ENCODE measurements around the gene CHAF1B.

CHAF1B gene

GRCh38 chr21:36400719-36401118, 15.5 kb downstream of the CHAF1B start:
- TF ChIP-seq CTCF (IDR thresholded peaks at IDR 0.05; ENCODE audit: borderline replicate concordance, insufficient read depth, low read depth, low read length): no peak
- H3K4me3 ChIP-seq (ENCODE audit: low read depth, low read length): no peak overlapping the region

DNA sequence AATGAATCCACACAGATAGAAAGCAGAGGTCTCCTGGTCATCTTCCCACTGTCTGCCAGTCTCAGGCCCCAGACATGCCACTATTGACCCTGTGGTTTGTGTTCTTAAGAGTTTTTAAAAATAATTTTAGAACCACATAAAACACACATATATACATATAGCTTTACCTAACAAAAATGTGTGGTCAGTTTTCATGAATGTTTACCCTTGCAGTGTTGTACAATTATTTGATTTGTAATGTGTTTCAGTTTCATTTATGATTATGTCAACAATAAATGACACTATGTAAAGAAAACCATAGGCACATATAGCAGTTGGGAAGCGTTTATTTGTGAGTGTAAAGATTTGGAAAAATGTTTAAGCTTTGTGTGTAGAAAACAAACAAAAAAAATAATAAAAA, 17.1 kb downstream of the CHAF1B start:
- H3K4me3 ChIP-seq (ENCODE audit: low read depth, low read length): no peak overlapping the region
- TF ChIP-seq CTCF (IDR thresholded peaks at IDR 0.05; ENCODE audit: borderline replicate concordance, insufficient read depth, low read depth, low read length): no peak

DNA sequence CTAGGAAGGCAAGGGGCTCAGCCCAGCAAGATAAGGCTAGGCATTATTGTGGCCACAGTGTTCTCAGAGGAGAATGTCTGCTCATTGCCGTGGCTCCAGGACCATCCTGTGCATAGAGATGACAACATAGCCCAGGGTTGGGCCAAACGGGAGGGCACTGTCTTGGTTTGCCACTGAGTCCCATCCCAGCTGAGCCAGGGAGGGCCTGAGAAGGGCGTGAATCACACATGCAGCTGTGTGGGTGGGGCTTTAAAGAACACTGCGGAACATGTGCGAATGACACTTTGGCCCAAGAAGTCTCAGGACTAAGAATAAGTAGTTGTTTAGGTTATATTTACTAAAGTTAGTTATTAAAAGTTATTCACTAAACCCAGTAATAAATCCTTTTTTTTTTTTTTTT, 18.5 kb downstream of the CHAF1B start:
- H3K4me3 ChIP-seq (ENCODE audit: low read depth, low read length): no peak overlapping the region
- no peak for TF ChIP-seq CTCF (IDR thresholded peaks at IDR 0.05; ENCODE audit: borderline replicate concordance, insufficient read depth, low read depth, low read length)

DNA sequence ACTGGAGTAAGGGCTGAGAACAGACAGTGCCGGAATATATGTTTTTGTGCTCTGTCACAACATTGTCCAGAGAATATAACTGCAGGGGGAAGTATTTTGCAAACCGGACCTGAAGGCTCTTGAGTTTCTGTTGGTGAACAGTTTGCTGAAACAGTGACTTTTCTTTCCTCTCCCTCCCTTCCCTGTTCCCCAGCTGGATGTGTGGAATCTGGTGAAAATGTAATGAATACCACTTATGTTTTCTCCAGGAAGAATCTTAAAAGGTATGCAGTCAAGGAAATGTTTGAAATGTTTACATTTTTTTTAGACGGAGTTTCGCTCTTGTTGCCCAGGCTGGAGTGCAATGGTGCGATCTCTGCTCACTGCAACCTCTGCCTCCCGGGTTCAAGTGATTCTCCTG, 23.4 kb downstream of the CHAF1B start:
- TF ChIP-seq CTCF (IDR thresholded peaks at IDR 0.05; ENCODE audit: borderline replicate concordance, insufficient read depth, low read depth, low read length): no peak
- no peak overlapping the region for H3K4me3 ChIP-seq (ENCODE audit: low read depth, low read length)

DNA sequence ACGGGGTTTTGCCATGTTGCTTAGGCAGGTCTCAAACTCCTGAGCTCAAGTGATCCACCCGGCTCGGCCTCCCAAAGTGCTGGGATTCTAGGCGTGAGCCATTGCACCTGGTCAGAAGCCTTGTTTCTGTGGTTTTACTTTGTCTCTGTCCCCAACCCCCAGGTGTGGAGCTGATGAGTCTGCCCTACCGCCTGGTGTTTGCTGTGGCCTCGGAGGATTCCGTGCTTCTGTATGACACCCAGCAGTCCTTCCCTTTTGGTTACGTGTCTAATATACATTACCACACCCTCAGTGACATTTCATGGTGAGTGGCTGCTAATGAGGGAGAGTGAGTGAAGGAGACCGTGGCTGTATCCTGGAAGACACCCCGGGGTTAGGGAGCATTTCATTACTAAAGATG, 26.1 kb downstream of the CHAF1B start:
- no peak for TF ChIP-seq CTCF (IDR thresholded peaks at IDR 0.05; ENCODE audit: borderline replicate concordance, insufficient read depth, low read depth, low read length)
- no peak overlapping the region for H3K4me3 ChIP-seq (ENCODE audit: low read depth, low read length)

- TF ChIP-seq CTCF (IDR thresholded peaks at IDR 0.05; ENCODE audit: borderline replicate concordance, insufficient read depth, low read depth, low read length): no peak
- no peak overlapping the region for H3K4me3 ChIP-seq (ENCODE audit: low read depth, low read length)
These were observed 27.7 kb downstream of the CHAF1B start for GRCh38 chr21:36412916-36413315.

DNA sequence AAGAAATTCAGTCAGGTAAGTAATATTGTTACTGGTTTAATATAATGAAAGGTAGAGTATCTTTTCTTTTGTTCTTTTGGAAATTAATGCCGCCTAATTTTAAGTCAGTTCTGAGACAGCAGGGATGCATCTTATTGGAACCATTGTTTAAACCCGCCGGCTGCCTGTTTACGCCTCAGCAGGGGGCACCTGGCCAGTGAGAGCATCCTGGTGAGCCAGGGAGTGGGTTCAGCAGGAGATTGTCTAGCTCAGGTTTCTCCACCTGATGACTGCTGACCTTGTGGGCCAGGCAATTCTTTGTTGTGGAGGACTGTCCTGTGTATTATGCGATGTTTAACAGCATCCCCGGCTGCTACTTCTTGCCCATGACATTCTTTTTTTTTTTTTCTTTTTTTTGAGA, 30.2 kb downstream of the CHAF1B start:
- no peak overlapping the region for H3K4me3 ChIP-seq (ENCODE audit: low read depth, low read length)
- no peak for TF ChIP-seq CTCF (IDR thresholded peaks at IDR 0.05; ENCODE audit: borderline replicate concordance, insufficient read depth, low read depth, low read length)
